Measurements from ENCODE around the gene GRIN2C.

DNA sequence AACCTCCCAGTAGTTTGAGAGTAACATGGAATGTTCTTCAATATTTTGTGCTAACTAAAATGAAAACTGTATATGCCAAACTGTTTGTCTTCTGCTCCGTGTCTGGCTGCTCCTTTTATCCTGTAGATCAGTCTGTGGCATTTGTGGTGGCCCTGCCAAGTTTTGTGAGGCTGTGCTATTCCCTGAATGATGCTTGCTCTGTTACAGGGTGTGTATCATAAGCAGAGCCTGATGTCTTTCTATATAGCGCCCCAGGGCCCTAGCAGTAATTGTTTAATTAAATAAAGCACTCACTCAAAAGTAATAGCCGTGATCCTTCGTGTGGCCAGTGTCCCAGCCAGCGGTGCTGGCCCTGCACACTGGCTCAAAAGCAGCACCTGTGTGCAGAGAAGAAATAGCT lies 55.7 kb downstream of the GRIN2C start:
- TF ChIP-seq, protein P1, sequence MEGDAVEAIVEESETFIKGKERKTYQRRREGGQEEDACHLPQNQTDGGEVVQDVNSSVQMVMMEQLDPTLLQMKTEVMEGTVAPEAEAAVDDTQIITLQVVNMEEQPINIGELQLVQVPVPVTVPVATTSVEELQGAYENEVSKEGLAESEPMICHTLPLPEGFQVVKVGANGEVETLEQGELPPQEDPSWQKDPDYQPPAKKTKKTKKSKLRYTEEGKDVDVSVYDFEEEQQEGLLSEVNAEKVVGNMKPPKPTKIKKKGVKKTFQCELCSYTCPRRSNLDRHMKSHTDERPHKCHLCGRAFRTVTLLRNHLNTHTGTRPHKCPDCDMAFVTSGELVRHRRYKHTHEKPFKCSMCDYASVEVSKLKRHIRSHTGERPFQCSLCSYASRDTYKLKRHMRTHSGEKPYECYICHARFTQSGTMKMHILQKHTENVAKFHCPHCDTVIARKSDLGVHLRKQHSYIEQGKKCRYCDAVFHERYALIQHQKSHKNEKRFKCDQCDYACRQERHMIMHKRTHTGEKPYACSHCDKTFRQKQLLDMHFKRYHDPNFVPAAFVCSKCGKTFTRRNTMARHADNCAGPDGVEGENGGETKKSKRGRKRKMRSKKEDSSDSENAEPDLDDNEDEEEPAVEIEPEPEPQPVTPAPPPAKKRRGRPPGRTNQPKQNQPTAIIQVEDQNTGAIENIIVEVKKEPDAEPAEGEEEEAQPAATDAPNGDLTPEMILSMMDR (IDR thresholded peaks at IDR 0.05), result no peak
- TF ChIP-seq POLR2A (IDR thresholded peaks at IDR 0.05) (no peak), POLR2AphosphoS5 (IDR thresholded peaks at IDR 0.05) (no peak)

Measured in prostate gland (tissue), 2 donors.